Osteoblast (primary cell): ENCODE results near the gene FNIP1. TPM values are rescaled to one million over a fixed set of nuclear protein-coding genes. Genes with fewer than 3 reads are reported as not detected.

ENCODE experiments used
- DNase-seq: peaks from one replicate; pipeline ENCODE4 v3.0.0; 2011; ENCODE audit warnings: low spot score, mixed read lengths; ENCODE audit not compliant: insufficient read length; ENCODE audit errors: missing footprints
- H2AFZ ChIP-seq: 2 replicates; pipeline ENCODE4 v1.6.0; 2011; ENCODE audit warnings: mild to moderate bottlenecking, low read length
- H3K27ac ChIP-seq: 2 replicates; pipeline ENCODE4 v1.5.1; 2011; ENCODE audit warnings: mild to moderate bottlenecking, low read depth, low read length, moderate library complexity
- H3K27me3 ChIP-seq: 2 replicates; pipeline ENCODE4 v1.6.0; 2012; ENCODE audit warnings: mild to moderate bottlenecking, control low read depth, inconsistent platforms, low read length, moderate library complexity; ENCODE audit not compliant: insufficient read depth
- H3K36me3 ChIP-seq: 2 replicates; pipeline ENCODE4 v1.5.1; 2011; ENCODE audit warnings: mild to moderate bottlenecking, low read length, control low read depth, moderate library complexity; ENCODE audit not compliant: insufficient read depth
- H3K4me1 ChIP-seq: 2 replicates; pipeline ENCODE4 v1.5.1; 2011; ENCODE audit warnings: mild to moderate bottlenecking, low read length, control low read depth, moderate library complexity; ENCODE audit not compliant: insufficient read depth
- H3K4me2 ChIP-seq: 2 replicates; pipeline ENCODE4 v1.6.0; 2011; ENCODE audit warnings: mild to moderate bottlenecking, low read length; ENCODE audit not compliant: insufficient read depth
- H3K4me3 ChIP-seq: fragments of 200-600 bp; sonication (generic); 3 replicates; pipeline ENCODE4 v1.5.1; 2012; ENCODE audit warnings: mild to moderate bottlenecking, low read length, inconsistent platforms; ENCODE audit not compliant: insufficient read depth
- H3K79me2 ChIP-seq: 2 replicates; pipeline ENCODE4 v1.6.0; 2012; ENCODE audit warnings: mild to moderate bottlenecking, low read length, control low read depth, inconsistent platforms; ENCODE audit not compliant: insufficient read depth
- H3K9me3 ChIP-seq: 2 replicates; pipeline ENCODE4 v1.5.1; 2011; ENCODE audit warnings: low read depth, low read length, control low read depth
- H4K20me1 ChIP-seq: 2 replicates; pipeline ENCODE4 v1.6.0; 2012; ENCODE audit warnings: mild to moderate bottlenecking, low read length, control low read depth; ENCODE audit not compliant: insufficient read depth
- CTCF ChIP-seq: IDR thresholded peaks from 2 replicates; pipeline ENCODE4 v1.5.1; 2011; ENCODE audit warnings: mild to moderate bottlenecking, low read depth, low read length, moderate library complexity; ENCODE audit errors: extremely low read depth
- total RNA-seq: library from RNA; depleted of rRNA; stranded (reverse); fragments of >200 nt; gene quantifications from 2 replicates; pipeline ENCODE4 v1.2.3, GENCODE V29; 2012

The FNIP1 gene
- total RNA-seq, 1 donor, result 116 TPM

GRCh38 chr5:131694926-131695325 is 101.9 kb downstream of the FNIP1 start:
- H3K4me1 ChIP-seq, result no peaks in the 10 kb centered on the region
- H3K27ac ChIP-seq, result no peak overlapping the region
- no peak overlapping the region for H2AFZ ChIP-seq
- H3K4me3 ChIP-seq, result no peak overlapping the region
- no peaks in the 10 kb centered on the region for H3K27me3 ChIP-seq
- H3K9me3 ChIP-seq, result no peaks in the 10 kb centered on the region
- no peak for DNase-seq
- no peak overlapping the region for H3K4me2 ChIP-seq
- peaks cover 62% of the 10 kb centered on the region for H3K79me2 ChIP-seq
- peaks cover 43% of the 10 kb centered on the region for H3K36me3 ChIP-seq
- no peaks in the 10 kb centered on the region for H4K20me1 ChIP-seq
- no peak for TF ChIP-seq CTCF

- Histone ChIP-seq H3K4me1 (no peaks in the 10 kb centered on the region), H4K20me1 (no peaks in the 10 kb centered on the region), H3K4me2 (no peak overlapping the region), H3K36me3 (peaks cover 39% of the 10 kb centered on the region), H2AFZ (no peak overlapping the region), H3K27ac (no peak overlapping the region), H3K4me3 (no peak overlapping the region), H3K27me3 (no peaks in the 10 kb centered on the region), H3K79me2 (peaks cover 62% of the 10 kb centered on the region), H3K9me3 (no peaks in the 10 kb centered on the region)
- no peak for TF ChIP-seq CTCF
- DNase-seq, result no peak
These were observed 102.9 kb downstream of the FNIP1 start for GRCh38 chr5:131693894-131694293.

GRCh38 chr5:131685516-131686171 is 111.2 kb downstream of the FNIP1 start:
- no peak for DNase-seq

GRCh38 chr5:131684595-131684994 is 112.2 kb downstream of the FNIP1 start:
- H3K9me3 ChIP-seq, result no peaks in the 10 kb centered on the region
- H3K27ac ChIP-seq, result no peak overlapping the region
- no peaks in the 10 kb centered on the region for H3K27me3 ChIP-seq
- peaks cover 5% of the 10 kb centered on the region for H3K36me3 ChIP-seq
- H3K4me3 ChIP-seq, result no peak overlapping the region
- H2AFZ ChIP-seq, result no peak overlapping the region
- H3K79me2 ChIP-seq, result peaks cover 20% of the 10 kb centered on the region
- TF ChIP-seq CTCF, result no peak
- DNase-seq, result no peak
- H3K4me1 ChIP-seq, result peaks cover 5% of the 10 kb centered on the region
- no peak overlapping the region for H3K4me2 ChIP-seq
- no peaks in the 10 kb centered on the region for H4K20me1 ChIP-seq

More at GRCh38 chr5:131685516-131686171, 111.2 kb downstream of the FNIP1 start:
- no peak overlapping the region for H3K4me2 ChIP-seq
- no peak overlapping the region for H3K27ac ChIP-seq
- H3K4me3 ChIP-seq, result no peak overlapping the region
- H3K36me3 ChIP-seq, result peaks cover 11% of the 10 kb centered on the region
- no peak overlapping the region for H2AFZ ChIP-seq
- H3K9me3 ChIP-seq, result no peaks in the 10 kb centered on the region
- peaks cover 26% of the 10 kb centered on the region for H3K79me2 ChIP-seq
- no peaks in the 10 kb centered on the region for H3K4me1 ChIP-seq
- no peak for TF ChIP-seq CTCF
- H3K27me3 ChIP-seq, result no peaks in the 10 kb centered on the region
- no peaks in the 10 kb centered on the region for H4K20me1 ChIP-seq
